Stimulated activated CD8-positive, alpha-beta memory T cell treated with anti-CD3 and anti-CD28 coated beads, Interleukin-12 subunit alpha, Interleukin-12 subunit beta, amount 100 ng/mL, for 4 hours (primary cell): Measurements from ENCODE around the gene GFPT2.

Source experiments
- DNase-seq: peaks from one replicate; pipeline ENCODE4 v3.0.0-alpha.2; 2020; ENCODE audit warnings: low read depth

The GFPT2 gene

DNA sequence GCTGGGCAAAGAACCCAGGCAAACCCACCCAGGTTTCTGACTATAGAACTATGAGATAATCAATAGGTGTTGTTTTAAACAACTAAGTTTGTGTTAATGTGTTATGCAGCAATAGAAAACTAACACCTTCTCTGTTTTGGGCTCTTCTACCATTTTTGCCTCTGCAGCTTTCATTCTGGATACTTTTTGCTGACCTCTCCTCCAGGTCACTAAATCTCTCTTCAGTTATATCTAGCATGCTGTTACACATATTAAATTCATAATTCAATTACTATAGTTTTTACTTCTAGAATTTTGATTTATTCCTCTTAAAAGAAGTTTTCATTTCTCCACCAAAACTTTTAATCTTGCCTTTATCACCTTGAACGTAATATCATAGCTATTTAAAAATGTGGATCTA, 78.4 kb downstream of the GFPT2 start:
- DNase-seq = no peak

DNA sequence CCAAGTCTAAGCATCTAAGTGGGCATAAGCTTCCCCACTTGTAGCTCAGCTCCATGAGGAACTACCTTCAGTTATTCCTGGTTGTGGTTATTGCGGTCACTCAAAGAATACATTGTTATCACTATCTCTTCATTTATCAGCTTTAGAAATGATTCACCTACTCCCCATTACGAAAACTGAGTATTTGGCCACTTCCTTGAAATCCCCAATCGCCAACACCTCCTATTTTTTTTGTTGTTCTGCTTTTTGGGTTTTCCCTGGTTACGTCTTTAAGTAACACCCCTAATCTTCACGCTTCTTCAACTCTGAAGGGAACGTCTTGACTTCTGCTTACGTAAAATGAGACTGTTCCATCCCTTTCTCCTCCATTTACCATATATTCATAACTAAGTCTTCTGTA, 81.9 kb downstream of the GFPT2 start:
- no peak for DNase-seq

DNA sequence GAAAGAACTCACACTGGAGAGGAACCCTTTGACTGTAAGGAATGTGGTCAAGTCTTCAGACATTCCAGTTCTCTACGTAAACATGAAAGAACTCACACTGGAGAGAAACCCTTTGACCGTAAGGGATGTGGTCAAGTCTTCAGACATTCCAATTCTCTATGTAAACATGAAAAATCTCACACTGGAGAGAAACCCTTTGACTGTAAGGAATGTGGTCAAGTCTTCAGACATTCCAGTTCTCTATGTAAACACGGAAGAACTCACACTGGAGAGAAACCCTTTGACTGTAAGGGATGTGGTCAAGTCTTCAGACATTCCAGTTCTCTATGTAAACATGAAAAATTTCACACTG, 93.9 kb downstream of the GFPT2 start:
- DNase-seq = no peak

DNA sequence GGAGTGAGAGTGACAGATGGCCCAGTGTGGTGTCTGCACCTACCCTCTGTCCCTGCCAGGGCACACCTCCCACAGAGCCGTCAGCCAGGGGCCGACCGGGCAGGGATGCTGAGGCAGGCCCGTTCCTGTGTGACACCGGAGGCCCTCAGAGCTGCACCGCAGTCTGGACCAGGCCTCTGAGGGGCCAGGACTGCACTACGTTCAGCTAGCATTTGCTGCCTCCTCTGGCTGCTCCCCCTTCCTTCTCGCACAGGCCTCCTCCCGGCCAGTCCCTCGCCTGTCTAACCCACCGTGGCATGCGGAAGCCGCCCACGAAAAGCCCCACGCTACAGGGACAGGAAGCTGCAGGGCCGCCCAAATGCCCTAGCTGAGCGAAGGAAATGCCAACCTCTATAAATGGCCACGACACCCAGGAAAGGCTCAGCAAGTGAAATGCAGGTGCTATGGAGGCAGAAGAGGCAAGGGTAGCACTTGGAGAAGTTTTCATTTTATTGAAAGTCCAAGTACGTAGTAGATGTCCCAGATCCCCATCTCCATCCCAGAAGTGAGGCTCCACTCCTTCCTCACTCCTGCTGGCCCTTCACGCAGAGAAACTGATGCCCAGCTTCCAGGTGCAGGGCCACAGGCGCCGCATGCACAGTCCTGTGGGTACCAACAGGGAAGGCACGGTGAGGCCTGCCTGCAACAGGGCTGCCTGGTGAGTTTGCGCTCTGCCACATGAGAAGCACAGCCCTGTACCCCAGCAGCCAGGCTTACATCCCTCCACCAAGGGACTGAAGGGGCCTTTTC, 99.9 kb downstream of the GFPT2 start:
- no peak for DNase-seq

DNA sequence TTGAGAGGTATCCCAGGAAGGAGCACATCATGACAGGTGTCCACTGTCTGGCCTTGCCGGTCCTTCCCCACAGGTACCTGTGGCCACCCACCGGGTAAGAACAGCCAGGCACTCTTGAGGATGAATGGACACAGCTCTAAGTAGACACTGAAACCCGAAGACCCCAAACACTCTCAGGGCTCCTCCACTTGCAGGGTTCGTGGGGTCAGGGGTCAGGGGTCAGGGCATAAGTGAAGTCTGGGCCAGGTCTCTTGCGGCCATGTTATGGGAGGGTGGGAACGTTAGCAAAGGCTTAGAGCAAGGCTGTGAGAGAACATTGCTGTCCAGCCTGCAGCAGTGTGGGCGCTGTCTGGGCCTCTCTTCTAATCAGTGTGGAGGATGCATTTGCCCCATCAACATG, 101.2 kb downstream of the GFPT2 start:
- no peak for DNase-seq

DNA sequence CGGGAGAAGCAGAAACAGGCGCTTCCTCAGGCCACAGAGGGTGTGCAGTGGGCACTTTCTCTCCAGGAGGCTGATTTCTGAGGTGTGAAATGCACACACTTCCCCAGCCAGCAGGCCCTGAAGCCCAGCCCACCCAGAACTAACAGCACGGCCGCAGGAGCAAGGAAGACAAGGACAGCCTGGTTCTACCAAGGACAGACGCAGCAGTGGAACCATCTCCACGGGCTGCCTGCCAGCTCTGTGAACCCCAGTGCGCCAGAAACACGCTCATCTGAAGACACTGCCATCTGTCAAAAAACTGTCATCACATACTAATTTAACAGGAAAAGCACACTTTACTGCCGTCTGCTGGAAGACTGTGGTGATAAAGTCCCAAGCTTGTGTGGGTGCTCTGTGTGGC, 102.0 kb downstream of the GFPT2 start:
- DNase-seq = no peak
